DND-41 (cell line): ENCODE results near the gene AGPAT3.
A peak's percentile ranks its signal among the peaks of the same experiment; 100 is the strongest.

Experiments used
- ATAC-seq: fragments of 200-7000 bp; cut with Tn5 transposase; 3 replicates; pipeline ENCODE4 v1.9.1; 2021; ENCODE audit warnings: low read depth; ENCODE audit not compliant: insufficient read depth
- DNase-seq: peaks from one replicate; pipeline ENCODE4 v3.0.0-alpha.2; 2020
- H2AFZ ChIP-seq: 2 replicates; pipeline ENCODE4 v1.6.0; 2012; ENCODE audit warnings: low read depth, low read length
- H3K27ac ChIP-seq: 2 replicates; pipeline ENCODE4 v1.5.1; 2012; ENCODE audit warnings: low read length, inconsistent platforms
- H3K27me3 ChIP-seq: fragments of 200-600 bp; sonication (generic); 2 replicates; pipeline ENCODE4 v1.6.0; 2012; ENCODE audit warnings: low read length, mild to moderate bottlenecking, inconsistent platforms; ENCODE audit not compliant: insufficient read depth, poor library complexity
- H3K36me3 ChIP-seq: 2 replicates; pipeline ENCODE4 v1.5.1; 2012; ENCODE audit warnings: low read length, inconsistent platforms; ENCODE audit not compliant: insufficient read depth
- H3K4me1 ChIP-seq: 2 replicates; pipeline ENCODE4 v1.5.1; 2012; ENCODE audit warnings: mild to moderate bottlenecking, low read length; ENCODE audit not compliant: insufficient read depth
- H3K4me2 ChIP-seq: 2 replicates; pipeline ENCODE4 v1.6.0; 2012; ENCODE audit warnings: mild to moderate bottlenecking, moderate library complexity, low read length, inconsistent platforms; ENCODE audit not compliant: insufficient read depth
- H3K4me3 ChIP-seq, 2 experiments: fragments of 200-600 bp in 1 of 2; shearing (Covaris generic) in 1 of 2; 2 replicates each; pipeline ENCODE4 v1.5.1; 2012 to 2016; ENCODE audit warnings: inconsistent platforms in 2 of 2, low read length in 2 of 2, mild to moderate bottlenecking in 2 of 2, low read depth in 1 of 2, moderate library complexity in 1 of 2
- H3K79me2 ChIP-seq: 2 replicates; pipeline ENCODE4 v1.6.0; 2012; ENCODE audit warnings: low read length, inconsistent platforms; ENCODE audit not compliant: insufficient read depth
- H3K9ac ChIP-seq: 2 replicates; pipeline ENCODE4 v1.6.0; 2012; ENCODE audit warnings: low read depth, mild to moderate bottlenecking, inconsistent platforms, low read length, moderate library complexity
- H3K9me3 ChIP-seq: 2 replicates; pipeline ENCODE4 v1.5.1; 2012; ENCODE audit warnings: low read length, moderate library complexity, mild to moderate bottlenecking, inconsistent platforms; ENCODE audit not compliant: insufficient read depth, severe bottlenecking
- H4K20me1 ChIP-seq: 2 replicates; pipeline ENCODE4 v1.6.0; 2012; ENCODE audit warnings: low read length; ENCODE audit not compliant: insufficient read depth
- EZH2 ChIP-seq: IDR thresholded peaks from 3 replicates; pipeline ENCODE4 v1.6.1; 2012; ENCODE audit warnings: borderline replicate concordance, low read depth, mild to moderate bottlenecking, moderate library complexity, low read length, inconsistent platforms; ENCODE audit not compliant: severe bottlenecking
- TF ChIP-seq, protein P1 (sequence below): IDR thresholded peaks from 2 replicates; pipeline ENCODE4 v1.5.1; 2012; ENCODE audit warnings: borderline replicate concordance, low read length, moderate library complexity, mild to moderate bottlenecking; ENCODE audit not compliant: poor library complexity, severe bottlenecking; ENCODE audit errors: extremely low read depth

Gene AGPAT3

DNA sequence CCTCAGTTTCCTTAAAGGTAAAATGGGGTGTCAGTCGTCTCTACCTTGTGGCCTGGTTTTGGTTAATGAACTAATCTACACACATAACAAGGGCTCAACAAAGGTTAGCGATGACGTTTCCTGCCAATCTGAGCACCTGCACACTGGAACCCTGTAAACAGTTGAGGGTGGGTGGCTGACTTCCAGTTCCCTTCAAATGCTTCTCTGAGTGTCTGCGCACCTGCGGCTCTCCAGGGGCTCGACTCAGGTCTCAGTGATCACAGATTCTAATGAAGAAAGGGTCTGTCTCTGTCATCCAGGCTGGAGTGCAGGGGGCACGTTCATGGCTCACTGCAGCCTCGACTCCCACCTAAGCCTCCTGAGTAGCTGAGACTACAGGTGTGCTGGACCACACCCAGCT is 3.3 kb upstream of the AGPAT3 start:
- no peak overlapping the region for H3K27ac ChIP-seq
- H2AFZ ChIP-seq = no peak overlapping the region
- H3K4me1 ChIP-seq = peaks cover 13% of the 10 kb centered on the region
- H3K36me3 ChIP-seq = peaks cover 2% of the 10 kb centered on the region
- TF ChIP-seq, protein P1, sequence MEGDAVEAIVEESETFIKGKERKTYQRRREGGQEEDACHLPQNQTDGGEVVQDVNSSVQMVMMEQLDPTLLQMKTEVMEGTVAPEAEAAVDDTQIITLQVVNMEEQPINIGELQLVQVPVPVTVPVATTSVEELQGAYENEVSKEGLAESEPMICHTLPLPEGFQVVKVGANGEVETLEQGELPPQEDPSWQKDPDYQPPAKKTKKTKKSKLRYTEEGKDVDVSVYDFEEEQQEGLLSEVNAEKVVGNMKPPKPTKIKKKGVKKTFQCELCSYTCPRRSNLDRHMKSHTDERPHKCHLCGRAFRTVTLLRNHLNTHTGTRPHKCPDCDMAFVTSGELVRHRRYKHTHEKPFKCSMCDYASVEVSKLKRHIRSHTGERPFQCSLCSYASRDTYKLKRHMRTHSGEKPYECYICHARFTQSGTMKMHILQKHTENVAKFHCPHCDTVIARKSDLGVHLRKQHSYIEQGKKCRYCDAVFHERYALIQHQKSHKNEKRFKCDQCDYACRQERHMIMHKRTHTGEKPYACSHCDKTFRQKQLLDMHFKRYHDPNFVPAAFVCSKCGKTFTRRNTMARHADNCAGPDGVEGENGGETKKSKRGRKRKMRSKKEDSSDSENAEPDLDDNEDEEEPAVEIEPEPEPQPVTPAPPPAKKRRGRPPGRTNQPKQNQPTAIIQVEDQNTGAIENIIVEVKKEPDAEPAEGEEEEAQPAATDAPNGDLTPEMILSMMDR = no peak
- TF ChIP-seq EZH2 = no peak
- no peak overlapping the region for H3K4me3 ChIP-seq
- no peak for DNase-seq
- H4K20me1 ChIP-seq = peaks cover 5% of the 10 kb centered on the region
- H3K9ac ChIP-seq = no peak overlapping the region
- H3K4me2 ChIP-seq = no peak overlapping the region
- peaks cover 15% of the 10 kb centered on the region for H3K79me2 ChIP-seq
- ATAC-seq = no peak
- no peaks in the 10 kb centered on the region for H3K9me3 ChIP-seq
- H3K27me3 ChIP-seq = no peaks in the 10 kb centered on the region

DNA sequence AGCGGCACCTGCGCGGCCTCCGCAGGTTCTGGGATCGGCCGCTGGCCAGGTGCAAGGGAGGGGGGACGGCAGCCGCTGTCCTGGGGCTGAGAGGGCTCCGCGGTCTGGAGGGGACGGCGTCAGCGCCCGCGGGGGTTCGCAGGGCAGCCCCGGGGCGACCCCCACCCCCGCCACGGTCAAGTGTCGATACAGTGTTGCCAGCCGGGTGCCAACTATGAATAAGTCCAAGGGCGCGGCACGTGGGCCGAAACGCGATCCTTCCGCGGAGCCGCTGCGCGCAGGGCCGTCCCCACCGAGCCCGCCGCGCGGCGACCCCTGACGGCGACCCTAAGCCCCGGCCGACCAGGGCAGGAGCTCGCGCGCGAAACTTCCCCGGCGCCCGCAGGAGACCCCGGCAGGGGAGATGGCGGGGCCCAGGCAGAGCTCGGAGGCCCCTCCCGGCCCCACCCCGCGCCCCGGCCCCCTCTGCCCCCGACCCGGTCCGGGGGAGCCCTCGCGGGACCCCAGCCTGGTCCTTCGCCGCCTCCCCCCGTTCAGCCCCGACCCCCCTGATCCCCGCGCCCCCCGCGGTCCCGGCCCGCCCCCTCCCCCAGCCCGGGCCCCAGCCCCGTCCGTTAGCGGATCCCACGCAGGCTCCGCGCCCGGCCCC is 586 bp upstream of the AGPAT3 start:
- Histone ChIP-seq H3K79me2 (peaks cover 42% of the 10 kb centered on the region), H3K27ac (no peak overlapping the region; the same call in 1 of the 2 replicates), H3K9ac (peak overlapping the region; percentile 62), H3K9me3 (no peaks in the 10 kb centered on the region), H3K36me3 (peaks cover 28% of the 10 kb centered on the region), H3K4me2 (peak overlapping the region; percentile 81), H3K27me3 (no peaks in the 10 kb centered on the region), H3K4me1 (peaks cover 22% of the 10 kb centered on the region), H3K4me3 (peak overlapping the region; percentile 21 to 61; a peak in 3 of 4 replicates), H4K20me1 (peaks cover 32% of the 10 kb centered on the region), H2AFZ (peak overlapping the region; percentile 81)
- no peak for TF ChIP-seq EZH2
- TF ChIP-seq, protein P1 = no peak
- ATAC-seq = peak; percentile 13
- DNase-seq = peak; percentile 23

DNA sequence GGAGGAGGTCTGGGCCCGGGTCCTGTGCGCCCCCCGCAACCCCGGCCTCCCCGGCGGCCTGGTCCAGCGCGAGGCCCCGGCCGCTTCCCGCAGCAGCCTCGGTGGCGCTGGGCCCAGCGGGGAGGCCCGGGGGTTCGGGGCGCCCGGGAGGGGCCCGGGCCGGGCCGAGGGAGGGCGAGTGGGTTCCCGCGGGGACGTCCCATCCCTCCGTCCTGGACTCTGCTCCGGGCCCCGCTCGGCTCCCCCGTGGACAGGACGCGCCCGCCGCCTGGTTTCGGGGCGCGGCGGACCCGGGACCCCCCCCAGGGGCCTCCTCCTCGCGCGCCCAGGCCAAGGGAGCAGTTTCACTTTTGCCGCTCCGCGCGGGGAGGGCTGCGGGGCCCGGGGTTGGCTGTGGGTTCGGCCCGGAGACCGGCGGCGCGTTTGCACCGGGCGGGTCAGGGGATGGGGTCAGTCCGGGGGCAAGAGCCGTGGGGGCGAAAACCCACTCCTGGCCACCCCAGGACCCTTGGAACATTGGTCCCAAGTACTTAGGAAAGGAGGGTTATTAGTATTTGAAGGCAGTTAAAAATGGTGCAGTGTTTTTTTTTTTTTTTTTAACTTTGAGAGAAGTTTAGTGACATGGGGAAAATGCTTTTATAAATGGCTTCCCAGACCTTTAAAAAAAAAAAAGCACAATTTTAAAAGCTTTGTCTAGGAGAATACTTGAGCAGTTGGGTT is 677 bp downstream of the AGPAT3 start:
- DNase-seq = peak; percentile 66
- no peak for TF ChIP-seq EZH2
- TF ChIP-seq, protein P1 = no peak
- peak; percentile 64 for ATAC-seq
- Histone ChIP-seq H3K9ac (peak overlapping the region; percentile 80), H3K36me3 (peaks cover 38% of the 10 kb centered on the region), H3K27ac (peak overlapping the region; percentile 71), H3K79me2 (peaks cover 55% of the 10 kb centered on the region), H2AFZ (peak overlapping the region; percentile 54), H3K4me1 (peaks cover 22% of the 10 kb centered on the region), H3K4me2 (peak overlapping the region; percentile 67), H3K9me3 (no peaks in the 10 kb centered on the region), H4K20me1 (peaks cover 45% of the 10 kb centered on the region), H3K4me3 (peak overlapping the region; percentile 69 to 74; a peak in 3 of 4 replicates), H3K27me3 (no peaks in the 10 kb centered on the region)
